ENCODE data around the gene MRPL39.

GRCh38 chr21:25647647-25648046 lies 40.4 kb upstream of the MRPL39 start:
- no peak for TF ChIP-seq YY1 (IDR thresholded peaks at IDR 0.05; ENCODE audit: low read depth)
- no peak for TF ChIP-seq TEAD4 (IDR thresholded peaks at IDR 0.05)
- TF ChIP-seq MAX (IDR thresholded peaks at IDR 0.05) = no peak
- no peak for TF ChIP-seq EP300 (IDR thresholded peaks at IDR 0.05; ENCODE audit: borderline replicate concordance)
- no peak for TF ChIP-seq USF1 (IDR thresholded peaks at IDR 0.05)
- no peak for TF ChIP-seq RAD21 (IDR thresholded peaks at IDR 0.05; ENCODE audit: low read depth)
- TF ChIP-seq REST (IDR thresholded peaks at IDR 0.05; ENCODE audit: low read depth) = no peak
- no peak for TF ChIP-seq ZBTB7A (IDR thresholded peaks at IDR 0.05; ENCODE audit: low read depth)
- TF ChIP-seq EGR1 (IDR thresholded peaks at IDR 0.05) = no peak
- no peak for TF ChIP-seq TAF1 (IDR thresholded peaks at IDR 0.05; ENCODE audit: low read depth)
- no peak for TF ChIP-seq TCF12 (IDR thresholded peaks at IDR 0.05; ENCODE audit: low read depth)
- no peak for TF ChIP-seq CEBPB (IDR thresholded peaks at IDR 0.05)
- TF ChIP-seq NFIC (IDR thresholded peaks at IDR 0.05) = no peak

All from Ishikawa (cell line).